ENCODE data around the gene KRTAP10-7. TPM values are rescaled to one million over a fixed set of nuclear protein-coding genes. Genes with fewer than 3 reads are reported as not detected.
"Not testable (repeated sequence)": the region's sequence is repeated elsewhere in the genome, so short reads cannot be mapped to it uniquely, and the experiment has no call there.

KRTAP10-7 gene
- total RNA-seq, 3 donors from 2014 or later: not detected

DNA sequence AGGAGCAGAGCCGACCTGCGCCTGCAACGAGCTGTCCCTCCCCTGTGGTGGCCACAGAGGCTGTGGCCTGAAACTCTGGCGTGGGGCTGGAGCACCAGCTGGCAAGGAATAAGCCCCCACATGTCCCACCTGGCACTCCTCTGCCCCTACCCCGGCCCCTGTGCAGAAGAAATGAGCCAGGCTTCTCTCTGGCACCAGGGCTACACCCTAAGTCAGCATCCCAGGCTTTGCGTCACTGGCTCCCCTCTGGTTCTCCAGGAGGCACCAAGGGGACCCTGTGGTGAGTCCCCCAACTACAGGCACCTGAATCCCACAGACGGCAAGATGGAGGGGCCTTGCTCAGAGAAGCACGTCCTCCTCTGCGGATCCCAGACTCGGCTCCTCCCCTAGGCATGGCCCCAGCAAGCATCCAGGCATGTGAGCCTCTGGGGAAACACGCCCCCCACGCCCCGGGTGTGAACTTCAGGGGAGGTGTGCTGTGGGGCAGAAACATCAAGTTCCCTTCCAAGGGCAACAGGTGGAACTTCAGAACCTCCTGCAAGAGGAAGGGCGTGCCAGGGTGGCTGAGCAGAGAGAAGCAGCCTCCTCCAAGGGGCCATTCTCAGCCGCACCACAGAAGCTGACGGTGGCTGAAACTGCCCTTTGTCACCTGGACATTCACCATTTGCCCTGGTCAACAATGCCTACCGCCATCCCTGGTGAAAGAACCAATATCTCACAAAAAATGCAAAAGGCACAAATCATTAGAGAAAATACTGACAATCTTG lies 2.9 kb downstream of the KRTAP10-7 start:
- Histone ChIP-seq H3K9me3 (no peaks in the 10 kb centered on the region), H3K36me3 (ENCODE audit: low read depth) (no peaks in the 10 kb centered on the region), H3K4me3 (no peak overlapping the region), H3K4me1 (ENCODE audit: low read depth) (no peaks in the 10 kb centered on the region)
- DNase-seq (no peak), ATAC-seq (no peak)
- TF ChIP-seq, protein P1, sequence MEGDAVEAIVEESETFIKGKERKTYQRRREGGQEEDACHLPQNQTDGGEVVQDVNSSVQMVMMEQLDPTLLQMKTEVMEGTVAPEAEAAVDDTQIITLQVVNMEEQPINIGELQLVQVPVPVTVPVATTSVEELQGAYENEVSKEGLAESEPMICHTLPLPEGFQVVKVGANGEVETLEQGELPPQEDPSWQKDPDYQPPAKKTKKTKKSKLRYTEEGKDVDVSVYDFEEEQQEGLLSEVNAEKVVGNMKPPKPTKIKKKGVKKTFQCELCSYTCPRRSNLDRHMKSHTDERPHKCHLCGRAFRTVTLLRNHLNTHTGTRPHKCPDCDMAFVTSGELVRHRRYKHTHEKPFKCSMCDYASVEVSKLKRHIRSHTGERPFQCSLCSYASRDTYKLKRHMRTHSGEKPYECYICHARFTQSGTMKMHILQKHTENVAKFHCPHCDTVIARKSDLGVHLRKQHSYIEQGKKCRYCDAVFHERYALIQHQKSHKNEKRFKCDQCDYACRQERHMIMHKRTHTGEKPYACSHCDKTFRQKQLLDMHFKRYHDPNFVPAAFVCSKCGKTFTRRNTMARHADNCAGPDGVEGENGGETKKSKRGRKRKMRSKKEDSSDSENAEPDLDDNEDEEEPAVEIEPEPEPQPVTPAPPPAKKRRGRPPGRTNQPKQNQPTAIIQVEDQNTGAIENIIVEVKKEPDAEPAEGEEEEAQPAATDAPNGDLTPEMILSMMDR (IDR thresholded peaks at IDR 0.05): no peak
- intact Hi-C loops (cut with DNase I, micrococcal nuclease): no loop called here

DNA sequence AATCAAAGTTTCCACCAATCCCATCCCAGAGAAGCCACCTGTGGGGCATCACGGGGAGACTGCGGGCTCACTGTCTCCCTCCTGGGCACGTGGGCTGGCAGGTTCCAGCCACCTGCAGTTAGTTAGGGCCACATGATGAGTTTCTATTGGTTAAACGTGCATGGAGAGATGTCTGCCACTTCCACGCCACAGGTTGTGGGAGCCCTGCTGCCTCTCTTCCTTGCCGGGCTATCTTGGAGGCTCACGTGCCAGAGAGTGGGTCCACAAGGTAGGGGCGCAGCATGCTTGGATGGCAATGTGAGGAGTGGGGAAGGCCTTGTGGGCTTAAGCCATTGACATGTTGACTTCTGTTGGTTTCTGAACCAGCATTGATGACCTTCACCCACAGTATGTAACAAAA lies 3.5 kb downstream of the KRTAP10-7 start:
- no peak for ATAC-seq
- H3K4me1 ChIP-seq (ENCODE audit: low read depth): no peaks in the 10 kb centered on the region
- no peaks in the 10 kb centered on the region for H3K36me3 ChIP-seq (ENCODE audit: low read depth)
- intact Hi-C loops (cut with DNase I, micrococcal nuclease): no loop called here
- TF ChIP-seq, protein P1 (IDR thresholded peaks at IDR 0.05): no peak
- H3K4me3 ChIP-seq: no peak overlapping the region
- H3K9me3 ChIP-seq: no peaks in the 10 kb centered on the region
- DNase-seq: no peak

DNA sequence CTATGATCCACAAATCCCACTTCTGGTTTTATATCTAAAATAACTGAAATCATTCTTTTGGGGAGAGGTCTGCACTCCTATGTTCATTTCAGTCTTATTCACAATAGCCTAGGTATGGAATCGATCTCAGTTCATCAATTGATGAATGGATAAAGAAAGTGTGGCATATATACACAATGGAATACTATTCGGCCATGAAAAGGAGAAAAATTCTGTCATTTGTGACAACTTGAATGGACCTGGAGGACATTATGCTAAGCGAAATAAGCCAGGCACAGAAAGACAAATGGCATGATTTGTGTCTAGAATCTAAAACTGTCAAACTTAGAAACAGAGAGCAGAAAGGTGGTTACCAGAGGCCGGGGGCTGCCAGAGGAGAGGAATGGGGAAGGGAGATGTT lies 6.1 kb downstream of the KRTAP10-7 start:
- intact Hi-C loops (cut with DNase I, micrococcal nuclease): no loop called here
- DNase-seq (no peak), ATAC-seq (no peak)
- Histone ChIP-seq H3K4me1 (ENCODE audit: low read depth) (no peaks in the 10 kb centered on the region), H3K9me3 (peaks cover 11% of the 10 kb centered on the region), H3K4me3 (no peak overlapping the region), H3K36me3 (ENCODE audit: low read depth) (no peaks in the 10 kb centered on the region)
- TF ChIP-seq, protein P1 (IDR thresholded peaks at IDR 0.05): no peak

DNA sequence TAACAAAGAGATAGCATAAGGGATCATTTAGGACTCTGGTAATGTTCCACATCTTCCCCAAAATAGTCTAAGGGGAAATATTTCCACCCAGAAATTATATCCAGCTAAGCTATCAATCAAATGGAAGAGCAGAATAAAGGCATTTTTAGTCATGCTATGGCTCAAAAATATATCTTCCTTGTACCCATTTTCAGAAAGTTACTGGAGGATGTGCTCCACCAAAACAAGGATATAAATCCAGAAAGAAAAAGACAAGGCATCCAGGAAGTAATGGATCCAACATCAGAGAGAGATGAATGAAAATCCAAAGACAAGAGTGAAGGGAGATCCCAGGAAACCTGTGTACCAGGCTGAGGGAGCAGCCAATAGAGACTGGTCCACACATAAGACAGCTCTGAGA lies 8.8 kb downstream of the KRTAP10-7 start:
- Histone ChIP-seq H3K36me3 (ENCODE audit: low read depth) (no peaks in the 10 kb centered on the region), H3K4me3 (no peak overlapping the region), H3K9me3 (peaks cover 13% of the 10 kb centered on the region), H3K4me1 (ENCODE audit: low read depth) (no peaks in the 10 kb centered on the region)
- TF ChIP-seq, protein P1 (IDR thresholded peaks at IDR 0.05): no peak
- ATAC-seq: no peak
- intact Hi-C loops (cut with DNase I, micrococcal nuclease): no loop called here
- DNase-seq: no peak

DNA sequence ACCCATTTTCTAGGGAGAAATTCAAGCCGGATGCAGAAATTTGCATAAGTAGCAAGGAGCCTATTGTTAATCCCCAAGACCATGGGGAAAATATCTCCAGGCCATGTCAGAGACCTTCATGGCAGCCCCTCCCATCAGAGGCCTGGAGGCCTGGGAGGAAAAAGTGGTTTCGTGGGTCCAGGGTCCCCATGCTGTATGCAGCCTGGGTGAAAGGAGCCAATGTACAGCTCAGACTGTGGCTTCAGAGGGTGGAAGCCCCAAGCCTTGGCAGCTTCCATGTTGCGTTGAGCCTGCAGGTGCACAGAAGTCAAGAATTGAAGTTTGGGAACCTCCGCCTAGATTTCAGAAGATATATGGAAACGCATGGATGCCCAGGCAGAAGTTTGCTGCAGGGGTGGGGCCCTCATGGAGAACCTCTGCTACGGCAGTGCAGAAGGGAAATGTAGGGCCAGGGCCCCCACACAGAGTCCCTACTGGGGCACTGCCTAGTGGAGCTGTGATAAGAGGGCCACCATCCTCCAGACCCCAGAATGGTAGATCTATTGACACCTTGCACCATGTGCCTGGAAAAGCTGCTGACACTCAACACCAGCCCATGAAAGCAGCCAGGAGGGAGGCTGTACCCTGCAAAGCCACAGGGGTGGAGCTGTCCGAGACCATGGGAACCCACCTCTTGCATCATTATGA lies 9.9 kb downstream of the KRTAP10-7 start:
- H3K36me3 ChIP-seq (ENCODE audit: low read depth); H3K4me3 ChIP-seq; H3K4me1 ChIP-seq (ENCODE audit: low read depth); DNase-seq; ATAC-seq; intact Hi-C loops (cut with DNase I, micrococcal nuclease): not testable (repeated sequence)
- H3K9me3 ChIP-seq: peaks cover 13% of the 10 kb centered on the region

DNA sequence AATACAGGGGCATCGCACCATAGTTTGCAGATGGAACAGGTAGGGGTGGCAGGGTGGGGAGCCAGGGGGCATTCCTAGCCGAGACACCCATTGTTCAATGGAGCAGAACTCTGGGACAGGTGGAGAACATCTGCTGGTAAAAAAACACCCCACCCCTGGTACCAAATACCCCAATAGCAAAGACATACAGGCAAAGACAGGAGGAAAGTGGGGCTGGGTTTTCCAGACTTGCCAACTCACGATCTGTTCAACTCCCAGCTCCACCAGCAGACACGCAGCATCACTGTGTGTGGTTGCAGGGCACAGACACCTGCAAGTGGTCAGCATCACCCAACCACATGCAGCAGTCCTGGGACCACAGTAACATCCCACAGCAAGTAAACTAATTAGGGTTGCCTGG lies 11.2 kb downstream of the KRTAP10-7 start:
- TF ChIP-seq, protein P1 (IDR thresholded peaks at IDR 0.05): no peak
- Histone ChIP-seq H3K4me1 (ENCODE audit: low read depth) (no peaks in the 10 kb centered on the region), H3K4me3 (no peak overlapping the region), H3K9me3 (peaks cover 13% of the 10 kb centered on the region), H3K36me3 (ENCODE audit: low read depth) (no peaks in the 10 kb centered on the region)
- DNase-seq: no peak
- no peak for ATAC-seq
- intact Hi-C loops (cut with DNase I, micrococcal nuclease): no loop called here

Data from mucosa of descending colon (tissue), 3 donors.